GM12878 (cell line): ENCODE measurements around the gene BLOC1S3. TPM values are rescaled to one million over a fixed set of nuclear protein-coding genes. Genes with fewer than 3 reads are reported as not detected.

Experiments used
- ATAC-seq: fragments of 200-7000 bp; cut with Tn5 transposase; 3 replicates; pipeline ENCODE4 v1.9.1; 2020; ENCODE audit warnings: mild to moderate bottlenecking, moderate library complexity
- BruUV-seq: library from RNA; stranded (reverse); fragments of 400-500 nt; replicated peaks from 2 replicates; lab custom pipeline; 2021; lab: Mats Ljungman, UMichigan
- CTCF ChIA-PET: fragments of 300-600 bp; sonication (Branson Sonifier 250); formaldehyde crosslinking; extraction: SDS; loops from one replicate; lab custom pipeline; 2021; ENCODE audit warnings: inconsistent platforms; lab: Yijun Ruan, JAX
- POLR2A ChIA-PET: fragments of 350-600 bp; formaldehyde crosslinking; extraction: SDS; loops from one replicate; lab custom pipeline; 2021; ENCODE audit warnings: inconsistent platforms; lab: Charles Lee
- RAD21 ChIA-PET: fragments of 300-600 bp; sonication (Branson Sonifier 250); formaldehyde crosslinking; loops from one replicate; lab custom pipeline; 2023; ENCODE audit warnings: antibody characterized with exemption; ENCODE audit not compliant: unreplicated experiment; lab: Charles Lee
- SMC1A ChIA-PET: fragments of 300-600 bp; sonication (Branson Sonifier 250); formaldehyde crosslinking; loops from one replicate; lab custom pipeline; 2023; ENCODE audit not compliant: unreplicated experiment, uncharacterized antibody; lab: Charles Lee
- DNase-seq: peaks from one replicate; pipeline ENCODE4 v3.0.0-alpha.2; 2011; ENCODE audit warnings: low read depth, low spot score
- FAIRE-seq: peaks from 3 replicates; lab custom pipeline; 2011; peaks lifted over from hg19 to GRCh38; lab: Jason Lieb, UNC
- H2AFZ ChIP-seq: 2 replicates; pipeline ENCODE4 v1.6.0; 2011; ENCODE audit warnings: low read depth, low read length, control low read depth; ENCODE audit not compliant: control insufficient read depth
- H3K27ac ChIP-seq: 2 replicates; pipeline ENCODE4 v1.5.1; 2011; ENCODE audit warnings: control low read depth; ENCODE audit not compliant: control insufficient read depth, insufficient read depth
- H3K27me3 ChIP-seq, 2 experiments: replicated peaks in 1 of 2; 2 replicates each; pipeline versions ENCODE4 v1.6.0 to v1.6.1; 2011; ENCODE audit warnings: low read length in 1 of 2; ENCODE audit not compliant: control insufficient read depth in 2 of 2, insufficient read depth in 2 of 2
- H3K36me3 ChIP-seq, 2 experiments: 2 replicates each; pipeline ENCODE4 v1.5.1; 2011; ENCODE audit warnings: low read length in 1 of 2; ENCODE audit not compliant: control insufficient read depth in 2 of 2, insufficient read depth in 2 of 2
- H3K4me1 ChIP-seq: 2 replicates; pipeline ENCODE4 v1.6.1; 2011; ENCODE audit warnings: mild to moderate bottlenecking, low read length, moderate library complexity, mixed read lengths; ENCODE audit not compliant: control insufficient read depth, insufficient read depth
- H3K4me2 ChIP-seq: 2 replicates; pipeline ENCODE4 v1.6.0; 2011; ENCODE audit warnings: control low read depth; ENCODE audit not compliant: control insufficient read depth, insufficient read depth
- H3K4me3 ChIP-seq: fragments of 200-600 bp; sonication (generic); 2 replicates; pipeline ENCODE4 v1.5.1; 2016
- H3K79me2 ChIP-seq: 2 replicates; pipeline ENCODE4 v1.6.0; 2011; ENCODE audit warnings: low read length; ENCODE audit not compliant: control insufficient read depth, insufficient read depth
- H3K9ac ChIP-seq: 2 replicates; pipeline ENCODE4 v1.8.0; 2011; ENCODE audit warnings: low read length, control low read depth, mixed read lengths; ENCODE audit not compliant: control insufficient read depth, insufficient read depth
- H3K9me3 ChIP-seq: replicated peaks from 3 replicates; pipeline ENCODE4 v1.5.1; 2011; ENCODE audit warnings: mild to moderate bottlenecking, low read length; ENCODE audit not compliant: control insufficient read depth, insufficient read depth
- H4K20me1 ChIP-seq: 2 replicates; pipeline ENCODE4 v1.6.0; 2011; ENCODE audit not compliant: control insufficient read depth, insufficient read depth
- BMI1 ChIP-seq: fragments of 450-650 bp; IDR thresholded peaks from 2 replicates; pipeline ENCODE4 v1.6.1; 2016; ENCODE audit warnings: mild to moderate bottlenecking, moderate library complexity, borderline replicate concordance
- BRCA1 ChIP-seq: IDR thresholded peaks from 2 replicates; pipeline ENCODE4 v1.6.1; 2011; ENCODE audit warnings: low read depth, low read length, improper control_type of control experiment
- CBX5 ChIP-seq: sonication (generic); IDR thresholded peaks from 2 replicates; pipeline ENCODE4 v1.6.1; 2016; ENCODE audit warnings: low read depth, moderate library complexity, mild to moderate bottlenecking, inconsistent platforms
- CHD2 ChIP-seq: IDR thresholded peaks from 2 replicates; pipeline ENCODE4 v1.6.1; 2011; ENCODE audit warnings: low read depth, low read length, improper control_type of control experiment, borderline replicate concordance
- CTCF ChIP-seq, 3 experiments: IDR thresholded peaks in 2 of 3; conservative IDR thresholded peaks in 1 of 3; 2 replicates each; pipeline ENCODE4 v1.5.1; 2011; ENCODE audit warnings: low read depth in 3 of 3, low read length in 3 of 3, mild to moderate bottlenecking in 3 of 3, control low read depth in 2 of 3, moderate library complexity in 2 of 3, inconsistent platforms in 1 of 3, mixed read lengths in 1 of 3; ENCODE audit not compliant: control insufficient read depth in 2 of 3, insufficient read depth in 1 of 3; ENCODE audit errors: extremely low read depth in 1 of 3
- DPF2 ChIP-seq: fragments of 450-650 bp; IDR thresholded peaks from 2 replicates; pipeline ENCODE4 v1.6.1; 2017; ENCODE audit warnings: mild to moderate bottlenecking
- MEF2B ChIP-seq: fragments of 450-650 bp; IDR thresholded peaks from 2 replicates; pipeline ENCODE4 v1.6.1; 2018; ENCODE audit warnings: mild to moderate bottlenecking, moderate library complexity; ENCODE audit not compliant: partially characterized antibody, poor library complexity, severe bottlenecking
- NFXL1 ChIP-seq: fragments of 450-650 bp; IDR thresholded peaks from 2 replicates; pipeline ENCODE4 v1.6.1; 2017; ENCODE audit warnings: antibody characterized with exemption, mild to moderate bottlenecking, borderline replicate concordance
- RBBP5 ChIP-seq: fragments of 200-600 bp; sonication (generic); conservative IDR thresholded peaks from 2 replicates; pipeline ENCODE4 v1.6.1; 2016
- SIN3A ChIP-seq: IDR thresholded peaks from 2 replicates; pipeline ENCODE4 v1.6.1; 2012; ENCODE audit warnings: low read depth, low read length, improper control_type of control experiment
- SKIL ChIP-seq: fragments of 450-650 bp; IDR thresholded peaks from 2 replicates; pipeline ENCODE4 v1.6.1; 2017; ENCODE audit warnings: mild to moderate bottlenecking, low read depth, inconsistent platforms; ENCODE audit not compliant: poor library complexity, severe bottlenecking
- SPI1 ChIP-seq: IDR thresholded peaks from 2 replicates; pipeline ENCODE4 v1.6.1; 2011; ENCODE audit warnings: low read depth, mild to moderate bottlenecking, low read length, moderate library complexity, borderline replicate concordance; ENCODE audit not compliant: insufficient read depth
- TBL1XR1 ChIP-seq: IDR thresholded peaks from 2 replicates; pipeline ENCODE4 v1.6.1; 2012; ENCODE audit warnings: low read depth, low read length, improper control_type of control experiment
- WRNIP1 ChIP-seq: IDR thresholded peaks from 2 replicates; pipeline ENCODE4 v1.6.1; 2011; ENCODE audit warnings: low read depth, low read length, improper control_type of control experiment, borderline replicate concordance
- WGBS: methylation state at CpG from one replicate; pipeline ENCODE4 v1.1.6; 2016; ENCODE audit warnings: low lambda C conversion rate; ENCODE audit not compliant: insufficient replicate concordance, insufficient coverage; ENCODE audit errors: missing lambda C conversion rate; 5-methylcytosine and 5-hydroxymethylcytosine counted together
- in situ Hi-C: fragments of 300-500 bp; cut with MboI; formaldehyde crosslinking; loops from 9 replicates; pipeline ENCODE4 v1.14.3; 2018; ENCODE audit warnings: mixed read lengths
- intact Hi-C: fragments of 100-400 bp; cut with micrococcal nuclease; formaldehyde crosslinking; loops from one replicate; pipeline ENCODE4 v1.14.2; 2022; ENCODE audit not compliant: unreplicated experiment
- polyA plus RNA-seq, 11 experiments: library from polyadenylated mRNA; depleted of rRNA in 4 of 11; unstranded in 6 of 11; stranded (reverse) in 5 of 11; fragments of >200 nt; fragmentation: Nextera tagmentation in 4 of 11; fragmentation: Illumina TruSeq in 1 of 11; extraction: Ambion mirVana in 4 of 11; extraction: Trizol in 1 of 11; gene quantifications; 1 replicate in 1 of 11; 2 replicates in 10 of 11; pipeline versions ENCODE4 v1.2.1 to v1.2.3, GENCODE V29; 2011 to 2016; ENCODE audit warnings: inconsistent platforms in 2 of 11, missing spikeins in 2 of 11, low read depth in 1 of 11
- total RNA-seq, 4 experiments: library from RNA; depleted of rRNA in 3 of 4; stranded (reverse); fragments of >200 nt in 3 of 4; fragmentation: Illumina TruSeq in 1 of 4; extraction: Trizol in 1 of 4; gene quantifications; 2 replicates each; pipeline versions ENCODE4 v1.2.1 to v1.2.3, GENCODE V29; 2013 to 2021

The BLOC1S3 gene
- total and polyA plus RNA-seq, 10 of the 15 experiments (the other 5 are each of a cell fraction or from before 2014, with no cell fraction given), result 3.6 to 18.3 (median 10.4) TPM

GRCh38 chr19:45133661-45134060 is 44.9 kb upstream of the BLOC1S3 start:
- DNase-seq (no peak), ATAC-seq (no peak), FAIRE-seq (no peak)
- H3K27me3 ChIP-seq, result no peaks in the 10 kb centered on the region
- H4K20me1 ChIP-seq, result no peaks in the 10 kb centered on the region
- H3K9me3 ChIP-seq, result no peaks in the 10 kb centered on the region
- H3K9ac ChIP-seq, result no peak overlapping the region
- H3K27ac ChIP-seq, result peak overlapping the region; percentile 18; the same call in 1 of the 2 replicates
- in situ Hi-C loops, result no loop called here
- 89% methylated on average over 8 of the region's 8 CpGs for WGBS
- peaks cover 31% of the 10 kb centered on the region for H3K79me2 ChIP-seq
- H3K36me3 ChIP-seq, result peaks cover 2 to 3% of the 10 kb centered on the region in 2 experiments; a peak in 3 of 4 replicates
- POLR2A ChIA-PET, result no interaction called here
- H3K4me2 ChIP-seq, result peak overlapping the region; percentile 42; the same call in 1 of the 2 replicates
- SMC1A ChIA-PET, result no interaction called here
- no peak overlapping the region for H3K4me3 ChIP-seq
- no peak for TF ChIP-seq SIN3A
- no peak for TF ChIP-seq BRCA1
- TF ChIP-seq CBX5, result no peak
- no peak for TF ChIP-seq SPI1
- TF ChIP-seq CTCF (IDR thresholded peaks at IDR 0.05 in 2 of 3, conservative IDR thresholded peaks at IDR 0.05 in 1 of 3; ENCODE audit: control insufficient read depth in 2 of 3, extremely low read depth in 1 of 3, insufficient read depth in 1 of 3, low read depth in 3 of 3, low read length in 3 of 3), result no peak
- TF ChIP-seq BMI1, result no peak
- TF ChIP-seq NFXL1, result no peak
- no peak for TF ChIP-seq RBBP5
- no peak for TF ChIP-seq DPF2
- no peak for TF ChIP-seq MEF2B
- no peak for TF ChIP-seq SKIL
- no peak for TF ChIP-seq WRNIP1
- no peak for TF ChIP-seq TBL1XR1
- TF ChIP-seq CHD2, result no peak
- intact Hi-C loops, result no loop called here
- no peak overlapping the region for H2AFZ ChIP-seq
- no TSS peak for BruUV-seq
- H3K4me1 ChIP-seq, result peaks cover 51% of the 10 kb centered on the region
- CTCF ChIA-PET, result interaction anchor here (1.3 to 5.6 kb wide), 2 partner anchors 8 to 15 kb away, joined by 3 to 39 read pairs; no protein-coding TSS in a partner anchor
- RAD21 ChIA-PET, result no interaction called here
